Activated T-cell treated with anti-CD3 and anti-CD28 coated beads for 24 hours (primary cell): Measurements from ENCODE around the gene CBLN2.
A peak's percentile ranks its signal among the peaks of the same experiment; 100 is the strongest.

Experiments used
- DNase-seq: peaks from one replicate; pipeline ENCODE4 v3.0.0-alpha.2; 2020; ENCODE audit warnings: low read depth

CBLN2 gene

DNA sequence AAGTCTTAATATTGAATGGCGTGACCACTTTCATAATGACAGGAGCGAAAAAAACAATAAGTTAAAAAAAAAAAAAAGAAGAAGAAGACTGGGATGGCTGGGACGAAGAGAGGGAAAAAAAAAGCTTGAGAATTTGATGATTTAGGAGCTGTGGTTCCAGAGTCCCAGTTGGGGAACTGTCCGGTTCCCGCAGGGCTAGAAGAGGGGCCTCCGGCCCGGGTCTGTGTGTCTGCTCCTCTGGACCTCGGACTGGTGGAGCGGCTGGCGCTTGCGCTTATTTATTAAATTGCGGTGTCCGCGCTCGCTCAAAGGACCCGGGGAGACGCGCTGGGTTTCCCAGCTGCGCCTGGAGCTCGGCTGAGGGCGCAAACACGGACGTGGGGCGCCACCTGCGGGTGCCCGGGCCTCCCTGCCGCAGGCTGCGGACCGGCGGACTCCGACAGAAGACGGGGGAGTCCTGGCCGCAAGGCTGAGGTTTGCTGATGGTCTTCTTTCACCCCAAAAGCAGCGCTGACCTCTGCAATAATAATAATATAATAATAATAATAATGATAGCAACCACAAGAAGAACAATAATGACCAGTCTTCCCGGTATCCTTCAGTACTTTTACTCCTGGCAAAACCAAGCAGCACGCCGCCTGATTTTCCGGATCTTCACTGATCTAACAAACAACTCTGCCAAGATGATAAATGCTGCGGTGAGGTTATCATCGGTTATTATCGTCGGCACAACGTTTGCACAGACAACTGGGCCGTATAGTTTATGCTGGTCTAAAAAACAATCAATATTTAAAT lies at the start of gene CBLN2:
Gene CBLN2 (minus strand): TSS at position 251 of the 795 bp plus-strand sequence. CDS start 2,182 bp downstream, outside the sequence.
- peak; percentile 23 for DNase-seq

DNA sequence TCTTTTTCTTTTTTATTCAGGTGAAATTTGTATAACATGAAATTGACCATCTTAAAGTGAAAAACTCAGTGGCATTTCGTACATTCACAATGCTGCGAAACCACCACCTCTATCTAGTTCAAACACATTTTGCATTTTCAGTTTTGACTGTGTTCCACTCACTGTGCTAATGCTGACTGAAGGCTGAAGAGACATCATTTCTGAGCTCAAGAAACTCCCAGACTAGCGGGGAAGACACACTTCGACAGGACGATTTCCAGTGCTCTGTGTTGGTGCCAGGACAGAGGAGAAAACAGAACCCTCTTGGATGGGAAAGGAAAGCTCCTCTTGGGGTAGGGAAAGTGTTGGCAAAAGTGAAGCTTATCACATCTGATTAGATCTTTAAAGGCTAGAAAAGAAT lies 44.2 kb upstream of the CBLN2 start:
- DNase-seq: no peak

DNA sequence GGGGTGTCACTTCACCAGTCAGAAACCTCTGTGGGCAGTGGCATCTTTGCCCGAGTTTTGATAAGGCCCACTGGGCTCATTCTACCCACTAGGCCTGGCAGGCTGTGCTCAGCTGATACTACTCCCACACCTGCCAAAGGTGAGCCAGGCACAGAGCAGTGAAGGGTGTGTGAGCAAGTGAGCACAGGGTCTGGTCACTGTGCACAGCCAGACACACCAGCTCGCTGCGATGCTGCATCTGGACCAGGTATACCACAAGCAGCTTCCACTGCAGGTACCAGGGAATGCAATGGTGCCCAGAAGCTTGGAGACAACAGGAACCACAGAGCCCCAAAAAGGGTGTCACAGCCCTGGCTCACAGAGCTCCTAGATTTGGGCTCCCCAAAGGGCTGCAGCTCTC lies 40.6 kb upstream of the CBLN2 start:
- DNase-seq: no peak

DNA sequence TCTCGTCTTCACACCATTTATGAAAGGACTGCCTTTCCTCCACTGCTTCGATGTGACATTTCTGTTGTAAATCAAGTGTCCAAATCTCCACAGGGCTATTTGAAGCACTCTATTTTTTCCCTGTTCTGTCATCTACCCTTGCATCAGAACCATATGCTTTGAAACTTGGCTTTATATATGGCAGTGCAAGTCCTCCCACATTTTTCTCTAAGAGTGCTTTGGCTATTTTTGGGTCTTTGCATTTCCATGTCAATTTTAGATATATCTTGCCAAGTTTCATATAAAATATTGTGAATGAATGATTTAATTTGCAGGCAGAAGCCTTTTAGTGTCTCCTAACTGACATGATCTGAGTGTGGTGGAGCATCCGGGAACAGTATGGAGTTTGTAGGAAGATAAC lies 37.8 kb upstream of the CBLN2 start:
- DNase-seq: no peak

DNA sequence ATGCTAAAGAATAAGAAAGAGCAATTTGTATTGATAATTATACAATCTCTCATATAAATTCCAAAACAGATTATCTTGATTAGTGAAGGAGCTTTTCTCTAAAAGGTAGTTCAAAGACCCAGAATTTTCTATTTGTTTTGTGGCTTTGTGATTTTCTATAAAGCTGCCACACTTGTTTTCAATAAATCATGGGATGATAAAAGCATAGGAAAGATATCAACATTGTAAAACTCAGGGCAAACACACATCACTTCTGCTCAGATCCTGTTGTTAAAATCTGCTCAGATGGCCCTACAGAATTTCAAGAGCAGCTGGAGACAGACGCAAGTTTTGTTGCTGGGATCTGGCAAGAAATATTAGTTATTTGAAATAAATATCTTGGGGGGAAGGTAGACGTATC lies 28.8 kb upstream of the CBLN2 start:
- DNase-seq: no peak

DNA sequence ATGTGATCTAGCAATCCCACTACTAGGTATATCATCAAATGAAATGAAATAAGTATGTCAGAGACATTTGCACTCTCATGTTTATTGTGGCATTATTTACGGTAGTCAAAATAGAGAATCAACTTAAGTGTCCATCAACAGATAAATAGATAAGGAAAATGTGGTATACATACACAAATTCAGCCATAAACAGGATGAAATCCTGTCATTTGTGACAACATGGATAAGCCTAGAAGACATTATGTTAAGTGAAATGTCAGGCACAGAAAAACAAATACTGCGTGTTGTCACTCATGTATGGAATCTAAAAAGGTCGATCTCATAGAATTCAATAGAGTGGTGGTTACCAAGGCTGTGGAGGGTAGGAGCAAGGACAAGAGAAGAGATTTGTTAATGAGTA lies 22.1 kb upstream of the CBLN2 start:
- no peak for DNase-seq

DNA sequence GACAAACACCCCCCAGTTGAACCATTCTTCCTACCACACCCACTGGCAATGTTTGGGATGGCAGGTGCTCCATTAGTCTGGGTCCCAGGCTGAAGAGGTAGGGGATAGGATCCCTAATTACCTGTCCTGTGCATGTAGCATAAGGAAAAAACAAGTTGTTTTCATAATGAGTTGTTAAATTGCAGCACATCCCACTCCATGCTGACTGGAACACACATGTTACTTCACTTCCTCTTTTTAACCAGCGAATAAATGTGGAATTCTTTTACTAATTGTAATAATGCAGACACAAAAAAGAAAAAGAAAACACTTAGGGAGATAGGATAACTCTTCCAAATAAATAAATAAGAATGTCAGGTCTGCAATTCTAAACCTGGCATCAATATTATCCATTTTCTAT lies 11.8 kb upstream of the CBLN2 start:
- DNase-seq: no peak

DNA sequence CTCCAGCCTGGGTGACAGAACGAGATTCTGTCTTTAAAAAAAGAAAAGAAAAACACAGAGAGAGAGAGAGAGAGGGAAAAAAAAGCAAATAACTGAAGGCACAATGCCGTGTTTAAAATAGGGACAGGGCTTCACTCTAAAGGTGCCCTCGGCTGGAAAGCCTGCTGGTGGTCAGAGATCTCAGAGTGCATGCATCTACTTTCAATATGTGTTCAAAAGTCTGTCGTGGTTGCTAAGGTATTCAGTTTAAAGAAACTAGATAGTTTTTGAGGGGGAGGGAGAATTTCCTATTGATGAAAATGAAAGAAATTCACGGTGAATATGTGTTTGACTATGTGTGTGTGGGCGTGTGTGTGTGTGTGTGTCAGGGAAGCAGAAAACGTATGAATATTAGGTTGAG lies 11.0 kb upstream of the CBLN2 start:
- DNase-seq: no peak

DNA sequence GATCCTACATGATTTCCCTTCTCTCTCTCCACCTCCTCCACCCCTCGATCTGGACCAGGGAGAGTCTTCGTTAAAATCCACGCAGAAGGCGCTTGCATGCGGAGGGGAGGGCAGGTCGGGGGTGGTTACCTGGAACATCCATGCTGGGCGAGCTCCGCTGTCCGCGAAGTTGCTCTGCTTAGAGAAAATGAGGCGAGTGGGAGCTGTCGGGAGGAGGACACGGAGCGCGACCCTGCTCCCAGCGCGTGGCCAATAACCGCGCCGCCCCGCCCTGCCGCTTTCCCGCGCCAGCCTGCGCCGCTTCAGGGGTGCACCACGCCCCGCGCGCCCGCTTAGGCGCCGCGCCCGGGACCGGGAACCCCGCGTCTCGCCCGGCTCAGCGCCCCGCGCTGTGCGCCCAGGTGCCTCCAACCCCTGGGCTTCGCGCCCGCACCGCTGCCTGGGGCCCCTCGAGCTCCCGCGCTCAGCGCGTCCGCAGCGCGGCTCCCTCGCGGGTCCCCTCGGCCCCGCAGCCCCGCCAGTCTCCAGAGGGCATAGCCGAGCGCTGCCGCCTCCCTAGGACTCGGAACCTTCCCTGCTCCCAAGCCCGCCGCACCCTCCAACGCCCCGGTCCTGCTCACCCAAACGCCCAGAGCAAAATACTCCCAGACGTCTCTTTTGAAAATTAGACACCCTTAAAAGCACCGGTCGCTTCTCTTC lies 636 bp downstream of the CBLN2 start:
- no peak for DNase-seq

DNA sequence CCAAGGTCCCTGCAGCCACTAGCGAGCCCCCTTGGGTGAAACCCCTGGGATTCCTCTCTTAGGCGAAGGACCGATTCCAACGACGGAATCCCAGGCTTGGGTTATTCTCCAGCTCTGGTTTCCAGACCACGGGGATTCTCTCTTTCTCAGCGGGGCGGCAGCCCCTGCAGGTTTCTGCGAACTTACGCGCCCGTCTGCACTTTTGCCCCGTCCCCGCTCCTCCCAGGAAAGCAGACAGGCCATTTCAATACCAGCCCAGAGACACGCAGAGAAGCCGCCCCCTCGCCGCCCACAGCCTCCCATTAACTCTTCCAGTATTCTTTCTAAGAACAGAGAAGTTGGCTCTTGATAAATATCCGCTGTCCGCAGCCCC lies 1.2 kb downstream of the CBLN2 start:
- no peak for DNase-seq

DNA sequence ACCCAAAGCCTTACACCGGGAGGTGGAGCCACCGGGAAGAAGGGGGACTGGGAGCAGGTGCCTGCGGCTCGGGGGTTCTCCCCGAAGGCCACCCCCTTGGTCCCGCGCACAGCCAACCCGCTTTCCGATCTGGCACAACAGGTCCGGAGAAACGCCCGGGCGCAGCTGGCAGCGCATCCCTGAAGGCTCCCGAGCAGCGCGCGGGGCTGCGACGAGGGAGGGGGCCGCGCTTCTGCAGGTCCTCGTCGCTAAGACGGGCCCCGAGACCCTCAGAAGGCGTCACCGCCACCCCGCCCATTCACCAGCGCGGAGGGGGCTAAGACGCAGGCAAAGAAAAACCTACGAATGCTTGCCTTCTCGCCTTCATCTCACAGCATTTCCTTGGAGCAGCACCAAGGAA lies 1.8 kb downstream of the CBLN2 start:
- no peak for DNase-seq

DNA sequence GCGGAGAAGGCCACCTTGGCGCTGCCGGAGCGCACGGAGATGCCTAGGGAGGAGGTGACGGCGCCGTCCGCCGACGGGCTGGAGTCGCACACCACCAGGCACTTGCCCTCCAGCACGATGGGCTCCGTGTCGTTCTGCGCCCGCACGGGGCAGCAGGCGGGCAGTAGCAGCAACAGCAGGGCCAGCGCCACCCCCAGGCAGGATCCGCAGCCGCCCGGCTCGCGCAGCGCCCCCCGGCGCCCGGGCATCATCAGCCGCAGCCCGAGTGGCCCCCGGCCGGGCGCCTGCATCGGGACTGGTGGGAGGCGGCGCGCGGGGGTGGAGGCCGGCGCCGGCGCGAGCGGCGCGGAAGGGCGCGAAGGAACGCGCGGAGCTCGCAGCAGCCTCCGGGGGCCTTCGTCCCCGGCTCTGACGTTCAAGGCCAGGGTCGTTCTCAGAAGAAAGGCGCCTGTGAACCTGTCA lies 2.2 kb downstream of the CBLN2 start:
- no peak for DNase-seq

DNA sequence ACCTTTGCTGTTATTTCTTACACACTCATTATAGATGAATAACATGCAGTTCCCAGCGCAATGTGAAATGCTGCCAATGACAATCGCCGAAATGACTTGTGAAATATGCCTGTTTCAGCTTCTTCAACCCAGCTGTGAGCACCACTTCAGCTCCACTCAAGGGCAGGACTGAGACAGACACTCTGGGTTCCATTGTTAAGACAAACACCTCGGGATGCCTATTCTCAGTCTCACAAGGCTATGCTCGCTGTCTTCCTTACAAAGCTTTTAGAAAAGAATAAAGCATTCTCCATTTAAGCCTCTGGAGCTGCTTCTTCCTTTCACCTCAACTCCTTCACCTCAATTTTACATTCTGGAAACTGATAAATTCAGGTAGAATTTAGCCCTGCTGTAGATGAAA lies 4.2 kb downstream of the CBLN2 start:
- DNase-seq: no peak

DNA sequence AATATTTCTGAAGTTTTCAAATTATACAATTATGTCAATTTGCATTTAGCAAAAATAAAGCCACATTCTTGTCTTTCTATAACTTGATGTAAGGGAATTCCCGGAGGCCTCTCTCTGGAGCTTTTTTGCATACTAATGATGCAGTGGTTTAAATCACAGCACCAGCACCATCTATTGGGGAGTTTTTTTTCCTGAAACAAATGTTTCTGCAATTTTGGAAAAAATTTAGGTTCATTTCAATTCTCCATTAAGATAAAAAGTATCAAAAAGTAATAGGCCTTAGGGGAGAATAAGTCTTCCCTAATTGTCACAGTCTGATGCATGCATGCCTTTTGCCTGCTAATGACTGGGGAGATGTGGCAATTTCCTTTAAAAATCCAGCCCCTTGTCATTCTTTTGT lies 13.5 kb downstream of the CBLN2 start:
- DNase-seq: no peak

DNA sequence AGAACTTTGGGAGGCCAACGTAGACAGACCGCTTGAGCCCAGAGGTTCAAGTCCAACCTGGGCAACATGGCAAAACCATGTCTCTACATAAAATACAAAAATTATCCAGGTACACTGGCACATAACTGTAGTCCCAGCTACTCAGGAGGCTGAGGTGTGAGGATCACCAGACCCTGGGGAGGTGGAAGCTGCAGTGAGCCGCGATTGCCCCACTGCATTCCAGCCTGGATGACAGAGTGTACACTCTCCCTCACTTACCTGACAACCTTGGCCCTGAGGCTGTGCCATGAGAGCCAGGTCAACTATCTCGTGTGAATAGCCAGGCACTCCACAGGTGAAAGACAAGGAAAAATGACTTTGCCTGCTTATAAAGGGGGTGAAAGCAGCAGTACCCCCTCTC lies 39.3 kb downstream of the CBLN2 start:
- no peak for DNase-seq

DNA sequence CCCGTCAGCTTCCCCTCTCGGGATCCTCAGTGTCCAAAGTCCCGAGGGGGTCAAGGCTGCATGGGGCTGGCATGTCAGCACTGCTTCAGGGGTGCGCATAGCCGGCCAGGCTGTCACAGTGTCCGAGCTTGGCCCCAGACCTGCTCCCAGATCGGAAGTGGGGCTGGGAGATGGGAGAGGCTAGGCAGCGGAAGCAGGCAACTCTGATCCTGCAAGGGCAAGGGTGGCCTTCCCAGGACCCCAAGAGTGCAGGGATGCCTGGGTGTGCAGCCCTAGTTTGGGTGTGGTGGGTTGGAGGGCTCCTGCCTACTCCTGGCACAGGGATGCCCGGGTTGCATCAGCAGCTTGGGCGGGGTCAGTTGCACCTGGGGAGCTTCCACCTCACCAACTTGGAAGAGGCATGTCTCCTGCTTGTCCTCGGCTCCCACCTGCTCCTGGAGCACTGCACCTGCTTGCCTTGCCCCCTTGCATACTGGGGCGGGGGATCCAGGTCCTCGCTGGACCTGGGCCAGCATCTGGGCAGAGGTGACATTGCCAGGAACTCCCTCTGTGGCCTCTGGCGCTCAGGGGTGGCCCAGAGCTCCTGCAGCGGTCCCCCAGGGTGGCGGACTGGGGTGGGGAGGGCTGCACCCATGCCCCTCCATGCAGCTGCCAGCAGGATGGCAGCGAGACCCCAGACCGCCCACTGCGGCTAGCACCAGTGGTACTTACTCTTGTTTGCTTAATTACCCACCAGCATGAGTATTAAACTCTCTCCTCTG lies 41.3 kb downstream of the CBLN2 start:
- DNase-seq: no peak

DNA sequence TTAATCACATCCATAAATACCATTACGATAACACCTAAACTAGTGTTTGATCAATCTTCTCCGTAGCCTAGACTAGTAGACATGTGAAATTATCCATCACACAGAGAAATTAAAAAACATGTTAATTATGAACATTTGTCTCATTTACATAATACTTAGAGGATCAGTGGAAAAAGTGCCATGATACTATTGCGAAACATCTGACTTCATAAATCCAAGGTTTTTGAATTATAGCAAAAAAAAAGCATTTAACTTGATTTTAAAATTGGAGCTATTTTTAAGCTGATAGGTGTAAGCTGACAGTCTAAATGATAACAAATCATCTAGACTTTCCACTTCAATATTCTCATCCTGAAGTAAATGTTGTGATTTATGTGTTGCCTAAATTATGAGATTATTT lies 51.6 kb downstream of the CBLN2 start:
- DNase-seq: no peak
